Islet of Langerhans (tissue), 1 donor: Measurements from ENCODE around the gene COG8.
"Not testable (repeated sequence)": the region's sequence is repeated elsewhere in the genome, so short reads cannot be mapped to it uniquely, and the experiment has no call there.

Source experiments
- FAIRE-seq: peaks from one replicate; lab custom pipeline; 2011; peaks lifted over from hg19 to GRCh38; lab: Jason Lieb, UNC

The COG8 gene

DNA sequence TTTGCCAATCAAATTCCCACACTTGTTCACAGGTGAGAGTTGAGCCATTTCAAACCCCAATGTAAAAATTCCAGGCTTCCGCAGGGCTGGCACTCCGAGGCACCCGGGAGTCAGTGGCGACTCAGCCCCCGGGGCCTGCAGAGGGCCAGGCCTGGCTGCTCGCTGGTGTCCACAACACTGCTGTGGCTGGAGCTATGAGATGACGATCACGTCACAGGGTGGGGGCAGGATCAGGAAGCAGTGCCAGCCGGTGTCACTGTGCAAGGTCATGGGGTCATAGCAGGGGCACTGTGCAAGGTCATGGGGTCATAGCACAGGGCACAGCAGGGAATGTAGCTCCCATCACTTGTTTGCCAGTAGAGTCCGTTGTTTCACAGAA, 20.5 kb downstream of the COG8 start:
- no peak for FAIRE-seq

DNA sequence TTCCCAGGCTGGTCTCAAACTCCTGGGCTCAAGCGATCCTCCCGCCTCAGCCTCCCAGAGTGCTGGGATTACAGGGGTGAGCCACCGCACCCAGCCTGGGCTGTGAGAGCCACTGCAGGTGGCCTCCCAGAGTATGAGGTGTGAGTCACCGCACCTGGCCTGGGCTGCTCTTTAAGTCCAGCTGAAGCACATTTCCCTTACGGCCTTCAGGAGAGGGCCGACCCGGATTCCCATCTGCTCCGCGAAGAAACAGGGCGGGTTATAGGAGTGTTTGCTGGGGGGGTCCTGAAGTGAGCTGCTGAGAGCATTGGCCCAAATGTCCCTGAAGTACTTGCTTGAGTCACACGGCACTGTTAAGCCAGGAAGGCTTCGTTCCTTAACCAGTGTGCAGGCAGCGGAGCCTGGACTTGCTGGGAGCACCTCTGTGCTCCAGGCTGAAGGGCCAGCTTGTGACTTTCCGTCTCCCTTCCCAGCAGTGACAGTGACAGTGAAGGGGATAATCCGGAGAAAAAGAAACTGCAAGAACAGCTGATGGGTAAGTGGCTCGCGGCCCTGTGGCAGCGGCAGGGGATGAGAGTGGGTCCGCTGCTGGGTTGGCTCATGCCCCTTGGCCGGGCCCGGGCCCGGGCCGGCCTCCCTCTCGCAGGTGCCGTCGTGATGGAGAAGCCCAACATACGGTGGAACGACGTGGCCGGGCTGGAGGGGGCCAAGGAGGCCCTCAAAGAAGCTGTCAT, 21.0 kb downstream of the COG8 start:
- no peak for FAIRE-seq

- no peak for FAIRE-seq
Measured at GRCh38 chr16:69316595-69317034, 22.7 kb downstream of the COG8 start.

DNA sequence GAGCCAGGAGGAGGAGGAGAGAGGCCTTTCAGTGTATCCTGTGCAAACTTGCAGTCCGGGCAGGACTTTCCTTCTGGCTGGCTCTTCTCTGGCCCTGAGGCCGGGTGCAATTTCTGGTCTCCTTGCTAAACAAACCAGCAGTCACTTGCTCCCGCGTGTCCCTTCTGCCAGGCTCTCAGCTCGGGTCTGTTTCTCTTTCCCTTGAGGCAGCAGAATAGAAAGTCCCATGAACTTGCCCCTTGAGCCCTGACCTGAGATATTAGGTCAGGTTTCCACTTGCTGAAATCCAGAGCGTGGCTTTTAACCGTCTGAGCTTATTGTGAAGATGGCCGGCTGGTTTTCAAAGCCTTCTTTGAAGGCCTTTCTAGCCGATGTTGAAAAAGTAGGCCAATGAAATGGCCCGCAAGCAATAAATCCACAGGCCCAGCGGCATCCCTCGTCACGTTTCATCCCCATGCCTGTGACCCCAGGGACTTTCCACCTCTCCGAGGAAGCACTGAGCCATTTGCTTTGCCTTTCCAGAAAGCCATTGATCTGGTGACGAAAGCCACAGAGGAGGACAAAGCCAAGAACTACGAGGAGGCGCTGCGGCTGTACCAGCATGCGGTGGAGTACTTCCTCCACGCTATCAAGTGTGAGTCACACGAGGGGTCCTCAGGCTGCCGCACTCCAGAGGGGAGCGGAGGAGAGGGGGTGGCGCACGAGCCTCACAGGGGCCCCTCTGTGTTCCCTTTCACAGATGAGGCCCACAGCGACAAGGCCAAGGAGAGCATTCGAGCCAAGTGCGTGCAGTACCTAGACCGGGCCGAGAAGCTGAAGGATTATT, 23.7 kb downstream of the COG8 start:
- FAIRE-seq, result no peak

DNA sequence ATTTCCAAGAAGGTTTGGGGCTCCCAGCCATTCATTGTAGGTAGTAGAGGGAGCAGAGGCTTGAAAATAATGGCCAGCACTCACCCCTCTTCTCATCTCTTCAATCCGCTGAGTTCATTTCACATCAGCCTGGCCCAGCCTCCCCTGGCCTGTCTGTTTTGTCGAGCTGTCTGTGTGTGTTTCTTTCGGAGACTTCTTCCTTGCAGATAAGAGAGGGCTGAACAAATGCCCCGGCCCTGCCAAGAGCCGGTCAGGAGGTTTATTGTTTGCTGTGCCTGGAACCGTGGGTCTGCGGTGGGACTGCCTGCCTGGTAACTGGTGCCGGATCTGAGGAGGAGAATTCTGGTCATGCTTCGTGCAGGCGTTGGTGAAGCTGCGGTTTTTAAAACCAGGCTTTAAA, 24.8 kb downstream of the COG8 start:
- FAIRE-seq, result no peak

GRCh38 chr16:69313469-69313868, 25.9 kb downstream of the COG8 start:
- no peak for FAIRE-seq

DNA sequence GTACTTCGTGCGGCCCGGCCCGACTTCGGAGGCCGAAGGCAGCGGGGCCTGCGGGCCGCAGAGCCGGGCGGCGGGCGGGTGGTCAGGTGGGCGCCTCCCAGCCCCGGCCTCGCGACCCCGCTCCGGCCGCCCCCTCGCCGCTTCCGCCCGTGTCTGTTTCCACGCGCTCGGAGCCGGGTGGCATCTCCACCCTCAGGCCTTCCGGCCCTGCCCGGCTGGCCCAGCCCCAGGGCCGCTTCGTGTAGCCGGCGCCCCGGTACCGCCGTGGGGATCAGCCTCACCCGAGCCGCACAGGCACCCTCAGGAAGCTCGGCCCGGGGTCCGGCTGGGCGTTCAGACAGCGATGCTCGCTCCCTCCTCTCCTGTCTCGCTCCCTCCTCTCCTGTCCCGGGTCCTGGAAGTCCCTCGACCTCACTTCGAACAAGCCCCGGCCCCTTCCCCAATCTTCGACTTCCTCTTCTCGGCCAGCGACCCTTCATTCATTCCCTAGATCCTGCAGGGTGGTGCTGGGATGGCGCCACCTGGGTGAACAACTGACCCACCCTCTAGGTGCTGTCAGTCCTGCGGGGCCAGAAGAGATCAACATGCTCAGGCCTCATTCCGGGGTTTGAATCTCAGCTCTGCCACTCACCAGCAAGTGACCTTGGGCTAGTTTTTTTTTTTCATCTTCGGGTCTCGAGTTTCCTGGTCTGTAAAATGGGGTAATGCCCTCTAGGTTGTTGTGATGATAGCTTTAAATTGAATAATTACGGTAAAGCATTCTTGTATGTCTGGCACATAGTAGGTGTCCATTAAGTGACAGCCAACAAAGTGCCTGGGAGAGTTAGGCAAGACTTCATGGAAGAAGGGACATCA, 27.6 kb downstream of the COG8 start:
- FAIRE-seq, result no peak

DNA sequence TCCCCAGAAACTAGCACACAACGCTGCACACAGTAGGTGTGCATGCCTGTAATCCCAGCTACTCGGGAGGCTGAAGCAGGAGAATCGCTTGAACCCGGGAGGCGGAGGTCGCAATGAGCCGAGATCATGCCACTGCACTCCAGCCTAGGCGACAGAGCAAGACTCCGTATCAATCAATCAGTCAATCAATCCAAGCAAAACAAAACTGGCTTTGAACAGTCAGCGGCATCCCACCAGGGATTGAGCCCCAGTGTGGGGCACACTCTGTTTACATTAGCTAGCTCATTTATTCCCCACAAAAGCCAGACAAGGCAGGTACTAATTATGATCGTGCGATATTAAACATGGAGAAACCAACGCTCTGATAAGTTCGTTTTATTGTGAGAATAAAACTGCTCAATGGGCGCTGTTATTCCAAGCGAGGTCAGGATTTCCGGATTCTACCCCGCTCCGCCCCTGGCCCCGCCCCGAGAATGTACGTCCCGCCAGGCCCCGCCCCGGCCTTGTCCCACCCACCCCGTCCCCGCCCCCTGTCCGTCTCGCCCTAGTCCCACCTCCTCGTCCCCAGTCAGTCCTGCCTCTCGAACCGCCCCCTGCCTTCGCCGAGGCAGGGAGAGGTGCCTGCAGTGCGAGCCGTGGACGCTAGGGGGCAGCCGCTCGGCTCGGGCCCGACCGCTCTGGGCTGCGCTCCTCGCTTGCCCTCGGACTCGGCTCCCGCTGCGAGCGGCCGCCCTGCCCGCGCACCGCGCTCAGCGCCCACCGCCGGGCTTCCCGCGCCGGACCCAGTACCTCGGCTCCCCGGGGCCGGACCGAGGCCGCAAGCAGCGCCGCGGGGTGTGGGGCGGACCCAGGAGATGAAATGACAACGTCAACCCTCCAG, 28.5 kb downstream of the COG8 start, which contains the start of gene VPS4A:
Gene VPS4A, plus strand, starts transcription at position 698 of the 880 bp plus-strand sequence. Its CDS starts 162 bp downstream, at position 860.
- FAIRE-seq, result no peak

DNA sequence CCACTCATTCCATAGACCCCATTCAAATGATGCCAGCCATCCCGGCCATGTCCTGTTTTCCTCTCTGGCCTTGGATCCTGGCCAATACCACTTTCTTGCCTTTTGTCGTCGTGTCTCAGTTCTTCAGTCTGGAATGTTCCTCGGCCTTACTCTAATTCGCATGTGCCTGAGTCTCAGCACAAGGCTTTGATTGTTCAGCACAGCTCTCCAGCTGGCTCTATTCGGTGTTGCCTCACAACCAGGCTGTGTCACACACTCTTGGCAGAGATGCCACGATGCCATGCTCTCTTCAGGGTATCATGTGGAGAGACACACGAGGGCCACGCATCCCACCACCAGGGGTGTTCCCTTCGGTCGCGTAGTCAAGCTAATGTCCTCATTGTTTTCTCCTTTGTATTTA, 30.0 kb downstream of the COG8 start:
- no peak for FAIRE-seq

GRCh38 chr16:69307856-69308255, 31.5 kb downstream of the COG8 start:
- no peak for FAIRE-seq

DNA sequence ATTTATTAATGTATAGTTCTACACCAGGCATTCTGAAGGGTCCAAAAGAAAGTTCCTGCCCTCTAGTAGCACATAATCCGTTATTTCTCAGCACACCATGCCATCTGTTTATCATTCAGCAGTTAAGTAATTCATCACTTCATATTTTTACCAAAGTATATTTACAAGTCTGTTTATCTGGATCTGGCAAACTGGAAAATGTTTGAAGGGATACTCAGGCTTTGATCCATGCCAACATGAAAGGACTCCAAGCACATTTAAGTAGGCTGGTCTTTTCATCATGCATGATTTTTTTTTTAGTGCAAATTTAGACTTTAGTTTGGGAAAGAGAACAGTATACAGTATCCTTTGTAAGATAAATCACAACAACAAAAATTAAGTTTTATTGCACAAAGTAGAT, 32.3 kb downstream of the COG8 start:
- FAIRE-seq, result no peak

GRCh38 chr16:69306031-69306430, 33.3 kb downstream of the COG8 start:
- no peak for FAIRE-seq

DNA sequence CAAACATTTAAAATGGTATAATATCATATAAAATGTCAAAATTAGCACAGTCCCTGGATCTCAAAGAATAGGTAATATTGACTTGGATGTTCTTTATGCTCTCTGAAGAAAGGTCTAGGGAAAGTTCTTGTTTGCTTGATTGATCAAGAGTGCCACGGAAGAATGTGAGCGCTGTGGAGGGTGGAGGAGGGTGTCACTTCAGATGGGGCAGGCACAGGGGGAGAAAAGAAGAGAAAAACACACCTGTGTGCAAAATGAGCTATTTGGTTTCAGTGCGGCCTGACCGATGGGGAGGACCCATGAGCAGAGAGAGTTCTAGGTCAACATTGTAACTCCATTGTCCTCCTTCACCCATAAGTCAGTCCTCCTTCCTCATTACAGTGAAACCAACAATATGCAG, 37.1 kb downstream of the COG8 start:
- FAIRE-seq, result no peak

DNA sequence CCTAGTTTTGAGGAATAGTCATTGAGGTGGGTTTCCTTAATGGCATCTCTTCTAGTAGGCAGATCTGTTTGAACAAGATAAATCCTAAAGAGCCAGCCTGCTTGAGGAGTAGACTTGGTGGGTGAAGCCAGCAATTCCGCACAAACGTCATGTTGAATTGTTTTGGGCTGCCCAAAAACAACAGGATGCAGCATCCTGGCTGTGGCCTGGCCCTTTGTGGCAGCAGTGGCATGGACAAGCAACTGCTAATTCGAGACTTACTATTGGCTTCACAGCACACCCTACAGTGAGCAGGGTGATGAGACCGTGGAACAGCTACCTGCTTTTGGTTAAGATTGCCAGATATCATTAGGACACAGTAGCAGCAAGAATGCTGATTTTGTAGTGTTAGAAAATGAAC, 37.5 kb downstream of the COG8 start:
- FAIRE-seq, result no peak

- FAIRE-seq, result no peak
Measured at GRCh38 chr16:69301187-69301586, 38.2 kb downstream of the COG8 start.

DNA sequence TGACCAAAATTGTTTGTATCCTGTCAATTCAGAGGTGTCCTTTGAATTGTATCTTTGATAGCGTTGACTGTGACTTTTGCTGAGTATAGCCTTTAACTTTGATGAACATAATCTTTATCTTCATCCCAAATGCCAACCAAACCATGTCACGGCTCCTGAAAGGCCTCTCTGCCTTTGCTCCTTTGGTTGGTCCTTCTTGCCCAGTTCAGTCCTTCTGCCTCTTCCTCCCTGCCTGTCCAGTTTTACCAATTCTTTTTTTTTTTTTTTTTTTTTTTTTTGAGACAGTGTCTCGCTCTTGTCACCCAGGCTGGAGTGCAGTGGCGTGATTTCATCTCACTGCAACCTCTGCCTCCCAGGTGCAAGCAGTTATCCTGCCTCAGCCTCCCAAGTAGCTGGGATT, 41.1 kb downstream of the COG8 start:
- no peak for FAIRE-seq

DNA sequence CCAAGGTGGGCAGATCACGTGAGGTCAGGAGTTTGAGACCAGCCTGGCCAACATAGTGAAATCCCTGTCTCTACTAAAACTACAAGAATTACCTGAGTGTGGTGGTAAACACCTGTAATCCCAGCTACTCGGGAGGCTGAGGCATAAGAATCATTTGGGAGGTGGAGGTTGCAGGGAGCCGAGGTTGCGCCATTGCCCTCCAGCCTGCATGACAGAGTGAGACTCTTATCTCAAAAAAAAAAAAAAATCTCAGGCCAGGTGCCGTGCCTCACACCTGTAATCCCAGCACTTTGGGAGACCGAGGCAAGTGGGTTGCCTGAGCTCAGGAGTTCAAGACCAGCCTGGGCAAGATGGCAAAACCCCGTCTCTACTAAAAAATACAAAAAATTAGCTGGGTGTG, 42.6 kb downstream of the COG8 start:
- not testable (repeated sequence) for FAIRE-seq

- FAIRE-seq, result no peak
Measured at GRCh38 chr16:69294051-69294450, 45.3 kb downstream of the COG8 start.

GRCh38 chr16:69293401-69293800, 46.0 kb downstream of the COG8 start:
- no peak for FAIRE-seq

DNA sequence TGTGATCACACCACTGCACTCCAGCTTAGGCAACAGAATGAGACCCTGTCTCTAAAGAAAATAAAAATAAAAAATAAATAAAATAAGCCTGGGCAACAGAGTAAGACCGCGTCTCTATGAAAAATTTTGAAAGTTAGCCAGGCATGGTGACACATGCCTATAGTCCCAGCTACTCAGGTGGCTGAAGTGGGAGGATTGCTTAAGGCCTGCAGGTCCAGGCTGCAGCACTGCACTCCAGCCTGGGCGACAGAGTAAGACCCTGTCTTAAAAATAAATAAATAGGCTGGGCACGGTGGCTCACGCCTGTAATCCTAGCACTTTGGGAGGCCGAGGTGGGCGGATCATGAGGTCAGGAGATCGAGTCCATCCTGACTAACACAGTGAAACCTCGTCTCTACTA, 47.7 kb downstream of the COG8 start:
- not testable (repeated sequence) for FAIRE-seq

GRCh38 chr16:69286941-69287713, 52.2 kb downstream of the COG8 start:
- no peak for FAIRE-seq
